Measurements from ENCODE around the gene HPCA.

Gene HPCA

DNA sequence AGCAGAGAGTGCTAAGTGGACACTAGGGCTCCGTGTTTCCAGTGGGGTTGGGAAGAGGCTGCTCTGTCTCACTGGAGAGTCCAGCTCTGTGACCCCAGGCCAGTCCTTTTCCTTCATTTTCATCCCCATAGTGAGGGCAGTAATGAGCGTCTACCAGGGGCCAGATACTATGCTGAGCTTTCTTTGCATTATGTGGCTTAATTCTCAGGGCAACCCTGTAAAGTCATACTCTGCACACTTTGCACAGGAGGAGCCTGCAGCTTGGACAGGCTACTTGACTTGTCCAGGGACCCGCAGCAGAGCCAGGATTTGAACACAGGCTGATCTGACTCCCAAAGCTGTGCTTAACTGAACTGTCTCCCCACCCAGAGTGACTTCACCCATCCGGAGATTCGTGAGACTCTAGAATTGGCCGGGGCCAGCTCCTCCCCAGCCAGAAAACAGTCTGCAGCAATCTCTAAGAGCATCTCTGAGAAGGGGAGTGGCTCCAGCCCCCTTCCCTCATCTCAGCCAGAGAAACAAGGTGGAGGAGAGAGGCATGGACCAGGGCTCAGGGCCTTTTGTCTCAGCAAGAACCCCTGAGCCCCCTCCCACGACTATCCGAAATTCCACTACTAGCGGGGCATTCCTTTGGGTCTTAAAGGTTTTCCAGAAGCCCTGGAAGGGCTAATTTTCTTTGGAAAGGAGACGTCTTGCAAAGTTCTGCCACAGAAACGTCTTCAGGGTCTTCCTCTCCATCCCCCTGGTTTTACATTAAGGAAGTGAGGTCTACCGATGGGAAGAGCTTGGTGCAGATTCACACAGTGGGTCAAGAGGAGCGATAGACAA lies 14.7 kb upstream of the HPCA start:
- H3K4me3 ChIP-seq (ENCODE audit: control insufficient read depth, low read depth, low read length) = peak overlapping the region; percentile 25
- DNase-seq (ENCODE audit: low read depth) = peak; percentile 10
- TF ChIP-seq, protein P1, sequence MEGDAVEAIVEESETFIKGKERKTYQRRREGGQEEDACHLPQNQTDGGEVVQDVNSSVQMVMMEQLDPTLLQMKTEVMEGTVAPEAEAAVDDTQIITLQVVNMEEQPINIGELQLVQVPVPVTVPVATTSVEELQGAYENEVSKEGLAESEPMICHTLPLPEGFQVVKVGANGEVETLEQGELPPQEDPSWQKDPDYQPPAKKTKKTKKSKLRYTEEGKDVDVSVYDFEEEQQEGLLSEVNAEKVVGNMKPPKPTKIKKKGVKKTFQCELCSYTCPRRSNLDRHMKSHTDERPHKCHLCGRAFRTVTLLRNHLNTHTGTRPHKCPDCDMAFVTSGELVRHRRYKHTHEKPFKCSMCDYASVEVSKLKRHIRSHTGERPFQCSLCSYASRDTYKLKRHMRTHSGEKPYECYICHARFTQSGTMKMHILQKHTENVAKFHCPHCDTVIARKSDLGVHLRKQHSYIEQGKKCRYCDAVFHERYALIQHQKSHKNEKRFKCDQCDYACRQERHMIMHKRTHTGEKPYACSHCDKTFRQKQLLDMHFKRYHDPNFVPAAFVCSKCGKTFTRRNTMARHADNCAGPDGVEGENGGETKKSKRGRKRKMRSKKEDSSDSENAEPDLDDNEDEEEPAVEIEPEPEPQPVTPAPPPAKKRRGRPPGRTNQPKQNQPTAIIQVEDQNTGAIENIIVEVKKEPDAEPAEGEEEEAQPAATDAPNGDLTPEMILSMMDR (conservative IDR thresholded peaks at IDR 0.05; ENCODE audit: control insufficient read depth, insufficient read depth, low read depth, low read length) = no peak

DNA sequence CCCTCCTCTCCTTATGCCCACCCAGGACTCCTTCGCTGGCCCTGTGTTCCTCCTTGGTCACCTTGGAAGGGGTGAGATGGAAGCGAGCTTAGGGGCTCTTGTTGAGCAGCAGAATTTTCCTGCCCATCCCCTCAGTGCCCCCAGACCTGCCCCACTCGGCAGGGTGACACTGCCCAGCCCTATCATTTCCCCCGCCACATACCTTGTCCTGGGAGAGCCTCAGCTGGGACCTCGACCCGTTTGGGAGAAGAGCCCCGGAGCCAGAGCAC lies 14.2 kb upstream of the HPCA start:
- no peak overlapping the region for H3K4me3 ChIP-seq (ENCODE audit: control insufficient read depth, low read depth, low read length)
- TF ChIP-seq, protein P1 (conservative IDR thresholded peaks at IDR 0.05; ENCODE audit: control insufficient read depth, insufficient read depth, low read depth, low read length) = no peak
- DNase-seq (ENCODE audit: low read depth) = no peak

DNA sequence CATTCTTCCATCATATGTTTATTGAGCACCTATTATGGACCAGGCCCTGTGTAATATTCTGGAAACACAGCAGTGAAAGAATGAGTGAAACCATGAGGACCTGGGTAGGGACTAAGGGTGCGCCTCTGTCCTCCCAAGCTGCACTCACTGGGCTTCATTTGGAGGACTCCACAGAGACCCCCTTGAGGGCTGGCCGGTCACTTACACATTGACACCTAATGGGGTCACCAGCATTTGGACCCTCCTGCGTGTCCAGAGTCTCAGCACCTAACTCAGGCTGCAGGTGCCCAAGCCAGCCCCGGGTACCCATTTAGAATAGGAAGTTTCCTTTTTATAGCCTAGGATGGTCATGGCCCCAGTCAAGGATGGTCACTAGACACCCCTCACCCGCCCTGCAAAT lies 12.8 kb upstream of the HPCA start:
- TF ChIP-seq, protein P1 (conservative IDR thresholded peaks at IDR 0.05; ENCODE audit: control insufficient read depth, insufficient read depth, low read depth, low read length) = no peak
- DNase-seq (ENCODE audit: low read depth) = no peak
- no peak overlapping the region for H3K4me3 ChIP-seq (ENCODE audit: control insufficient read depth, low read depth, low read length)

DNA sequence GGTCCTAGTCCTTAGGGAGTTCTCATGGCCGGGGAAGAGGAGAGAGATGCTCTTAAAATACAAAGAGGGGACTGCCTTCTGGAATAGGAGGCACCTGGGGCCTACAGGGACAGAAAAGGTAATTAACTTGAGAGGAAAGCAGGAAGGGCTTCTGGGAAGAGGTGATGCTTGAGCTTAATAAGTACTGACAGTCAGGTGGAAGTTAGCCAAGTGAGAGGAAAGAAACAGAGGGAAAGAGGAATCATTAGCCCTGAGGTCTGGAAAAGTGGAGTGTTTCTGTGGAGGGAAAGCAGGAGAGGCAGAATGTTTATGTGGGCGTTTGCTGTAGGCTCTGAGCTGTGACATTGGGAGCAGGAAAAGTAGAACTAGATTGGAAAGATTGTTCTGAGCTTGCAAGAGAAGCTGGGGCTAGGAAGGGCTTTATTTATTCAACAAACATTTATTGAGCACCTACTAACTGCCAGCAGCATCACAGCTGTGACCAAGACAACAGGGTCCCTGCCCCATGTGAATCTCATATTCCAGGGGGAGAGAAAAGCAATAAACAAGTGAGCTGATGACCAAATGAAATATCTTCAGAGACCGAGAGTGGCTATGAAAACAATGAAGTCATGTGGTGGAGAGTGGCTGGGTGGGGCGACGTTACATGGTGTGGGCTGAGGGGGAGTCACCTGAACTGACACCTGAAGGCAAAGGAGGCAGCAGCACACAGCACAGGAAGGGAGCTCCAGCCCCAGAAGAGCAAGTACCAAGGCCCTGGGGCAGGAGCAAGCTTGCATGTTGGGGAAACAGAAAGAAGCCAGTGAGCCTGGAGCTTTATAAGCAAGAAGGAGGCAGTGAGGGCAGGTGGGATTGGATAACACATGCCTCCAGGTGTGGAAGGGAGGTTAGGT lies 11.2 kb upstream of the HPCA start:
- no peak for DNase-seq (ENCODE audit: low read depth)
- TF ChIP-seq, protein P1 (conservative IDR thresholded peaks at IDR 0.05; ENCODE audit: control insufficient read depth, insufficient read depth, low read depth, low read length) = no peak
- no peak overlapping the region for H3K4me3 ChIP-seq (ENCODE audit: control insufficient read depth, low read depth, low read length)

DNA sequence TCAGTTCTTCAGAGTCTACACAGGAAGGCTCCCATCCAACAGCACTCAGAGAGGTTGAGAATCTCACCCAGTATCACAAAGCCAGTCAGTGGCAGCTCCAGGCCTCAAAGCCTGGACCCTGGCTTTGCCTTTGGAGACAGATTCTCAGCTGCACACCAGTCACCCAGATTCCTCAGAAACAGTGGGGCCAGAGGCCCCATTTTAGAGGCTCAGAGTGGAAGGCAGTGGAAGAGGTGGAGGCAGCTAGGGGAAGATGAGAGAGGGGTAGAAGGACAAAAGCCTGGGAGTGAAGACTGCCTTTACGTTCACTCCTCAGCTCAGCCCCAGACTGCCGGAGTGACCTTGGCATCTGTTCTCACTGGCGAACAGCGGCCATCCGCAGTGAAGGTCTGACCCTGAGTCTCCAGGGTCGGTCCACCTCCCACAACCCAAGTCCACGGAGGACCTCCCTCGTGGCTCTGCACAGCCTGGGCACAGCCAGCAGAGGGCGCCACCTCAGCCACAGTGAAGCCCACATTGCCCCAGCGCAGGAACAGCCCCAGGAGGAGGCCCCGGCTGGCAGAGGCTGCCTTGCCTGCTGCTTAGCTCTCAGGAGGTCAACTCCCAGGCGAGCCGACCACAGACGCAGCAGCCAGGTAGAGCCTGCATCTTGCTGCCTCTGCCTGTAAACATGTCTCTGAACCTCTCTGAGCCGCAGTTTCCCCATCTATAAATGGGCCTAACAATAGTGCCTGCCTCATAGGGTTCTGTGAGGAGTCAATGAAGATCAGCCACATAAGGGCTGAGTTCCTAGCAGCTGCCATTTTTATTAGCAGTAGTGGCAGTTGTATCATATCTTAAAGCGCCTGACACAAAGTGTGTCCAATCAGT lies 9.7 kb upstream of the HPCA start:
- peak; percentile 41 for DNase-seq (ENCODE audit: low read depth)
- no peak overlapping the region for H3K4me3 ChIP-seq (ENCODE audit: control insufficient read depth, low read depth, low read length)
- TF ChIP-seq, protein P1 (conservative IDR thresholded peaks at IDR 0.05; ENCODE audit: control insufficient read depth, insufficient read depth, low read depth, low read length) = peak; percentile 81

All from fibroblast of mammary gland (primary cell).